ENCODE data around the gene RPS6KB2. TPM values are rescaled to one million over a fixed set of nuclear protein-coding genes. Genes with fewer than 3 reads are reported as not detected.
A peak's percentile ranks its signal among the peaks of the same experiment; 100 is the strongest.

Gene RPS6KB2
- total RNA-seq, 2 experiments from 2014 or later, result 54.8 to 57.4 TPM

DNA sequence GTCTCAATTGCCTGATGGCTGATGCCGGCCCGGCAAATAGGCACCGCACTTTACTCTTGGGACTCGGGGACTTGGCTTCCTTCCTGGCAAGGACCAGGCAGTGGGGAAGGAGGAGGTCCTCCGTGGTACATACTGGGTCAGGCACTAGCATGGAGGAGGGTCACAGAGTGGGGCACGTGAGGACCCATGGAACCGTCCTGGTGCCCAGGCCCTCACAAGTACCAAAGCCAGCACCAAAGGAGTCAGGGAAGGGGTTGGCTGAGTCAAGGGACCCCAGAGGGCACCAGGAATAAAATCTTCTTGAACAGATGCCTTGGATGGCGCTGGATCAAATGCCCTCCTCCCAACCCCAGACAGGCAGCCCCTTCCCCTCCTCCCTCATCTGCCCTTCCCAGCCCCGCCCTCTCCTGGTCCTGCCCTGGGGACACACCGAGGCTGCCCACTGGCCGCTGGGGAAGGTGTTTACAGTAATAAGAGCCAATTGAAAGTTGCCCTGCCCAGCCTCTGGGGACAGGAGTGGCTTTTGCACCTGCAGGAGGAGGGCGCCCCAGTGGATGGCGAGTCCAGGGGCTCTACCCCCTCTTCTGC lies 18.4 kb upstream of the RPS6KB2 start:
- Mint-ChIP-seq H3K4me3 (peak overlapping the region; percentile 87), H3K36me3 (ENCODE audit: low read depth) (peaks cover 51% of the 10 kb centered on the region), H3K27me3 (no peaks in the 10 kb centered on the region), H3K9me3 (no peaks in the 10 kb centered on the region), H3K4me1 (ENCODE audit: low read depth) (peaks cover 66% of the 10 kb centered on the region), H3K27ac (peak overlapping the region; percentile 88)
- TF ChIP-seq, protein P1, sequence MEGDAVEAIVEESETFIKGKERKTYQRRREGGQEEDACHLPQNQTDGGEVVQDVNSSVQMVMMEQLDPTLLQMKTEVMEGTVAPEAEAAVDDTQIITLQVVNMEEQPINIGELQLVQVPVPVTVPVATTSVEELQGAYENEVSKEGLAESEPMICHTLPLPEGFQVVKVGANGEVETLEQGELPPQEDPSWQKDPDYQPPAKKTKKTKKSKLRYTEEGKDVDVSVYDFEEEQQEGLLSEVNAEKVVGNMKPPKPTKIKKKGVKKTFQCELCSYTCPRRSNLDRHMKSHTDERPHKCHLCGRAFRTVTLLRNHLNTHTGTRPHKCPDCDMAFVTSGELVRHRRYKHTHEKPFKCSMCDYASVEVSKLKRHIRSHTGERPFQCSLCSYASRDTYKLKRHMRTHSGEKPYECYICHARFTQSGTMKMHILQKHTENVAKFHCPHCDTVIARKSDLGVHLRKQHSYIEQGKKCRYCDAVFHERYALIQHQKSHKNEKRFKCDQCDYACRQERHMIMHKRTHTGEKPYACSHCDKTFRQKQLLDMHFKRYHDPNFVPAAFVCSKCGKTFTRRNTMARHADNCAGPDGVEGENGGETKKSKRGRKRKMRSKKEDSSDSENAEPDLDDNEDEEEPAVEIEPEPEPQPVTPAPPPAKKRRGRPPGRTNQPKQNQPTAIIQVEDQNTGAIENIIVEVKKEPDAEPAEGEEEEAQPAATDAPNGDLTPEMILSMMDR (IDR thresholded peaks at IDR 0.05), result no peak
- intact Hi-C loops (cut with micrococcal nuclease), result loop anchor here (10.0 kb wide), 1 partner anchor 75 kb away; the partner anchor contains the start of gene AIP
- CTCF ChIA-PET, result interaction anchor here (3.5 kb wide), 1 partner anchor 10 kb away, joined by 20 read pairs; no protein-coding TSS in a partner anchor
- POLR2A ChIA-PET, result interaction anchor here (0.6 to 3.6 kb wide), 6 partner anchors 9 to 73 kb away, joined by 3 to 75 read pairs (median 16); partner anchors contain the start of genes AIP, GPR152 and PTPRCAP
- no peak for ATAC-seq
- DNase-seq, result no peak

DNA sequence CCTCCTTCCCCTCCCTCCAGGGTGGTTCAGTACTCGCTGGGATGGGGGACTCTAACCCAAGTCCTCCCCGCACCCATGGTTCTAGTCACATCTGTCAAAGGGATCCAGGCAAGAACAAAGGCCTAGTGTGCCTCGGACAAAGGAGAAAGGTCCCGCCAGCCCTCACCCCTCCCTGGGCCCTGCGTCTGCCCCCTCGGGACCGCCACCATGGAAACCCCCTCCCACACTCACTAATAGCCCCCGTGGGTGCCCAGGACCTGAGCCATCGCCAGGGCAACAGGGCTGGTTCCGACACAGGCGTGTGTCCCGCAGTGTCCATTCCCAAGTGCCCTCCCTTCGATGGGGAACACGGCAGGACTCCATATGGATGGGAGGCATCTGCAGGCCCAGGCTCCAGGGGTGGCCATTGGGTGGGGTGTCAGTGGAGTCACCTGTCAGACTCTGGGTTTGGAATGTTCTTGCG lies 17.9 kb upstream of the RPS6KB2 start:
- Mint-ChIP-seq H3K27ac (peak overlapping the region; percentile 88), H3K4me1 (ENCODE audit: low read depth) (peaks cover 70% of the 10 kb centered on the region), H3K36me3 (ENCODE audit: low read depth) (peaks cover 45% of the 10 kb centered on the region), H3K4me3 (peak overlapping the region; percentile 87), H3K9me3 (no peaks in the 10 kb centered on the region), H3K27me3 (no peaks in the 10 kb centered on the region)
- no peak for ATAC-seq
- ChIA-PET POLR2A (interaction anchor here (0.9 to 2.3 kb wide), 4 partner anchors 10 to 24 kb away, joined by 3 to 18 read pairs (median 5); partner anchors contain the start of gene RPS6KB2), CTCF (no interaction called here)
- DNase-seq, result no peak
- intact Hi-C loops (cut with micrococcal nuclease), result no loop called here
- TF ChIP-seq, protein P1 (IDR thresholded peaks at IDR 0.05), result no peak

DNA sequence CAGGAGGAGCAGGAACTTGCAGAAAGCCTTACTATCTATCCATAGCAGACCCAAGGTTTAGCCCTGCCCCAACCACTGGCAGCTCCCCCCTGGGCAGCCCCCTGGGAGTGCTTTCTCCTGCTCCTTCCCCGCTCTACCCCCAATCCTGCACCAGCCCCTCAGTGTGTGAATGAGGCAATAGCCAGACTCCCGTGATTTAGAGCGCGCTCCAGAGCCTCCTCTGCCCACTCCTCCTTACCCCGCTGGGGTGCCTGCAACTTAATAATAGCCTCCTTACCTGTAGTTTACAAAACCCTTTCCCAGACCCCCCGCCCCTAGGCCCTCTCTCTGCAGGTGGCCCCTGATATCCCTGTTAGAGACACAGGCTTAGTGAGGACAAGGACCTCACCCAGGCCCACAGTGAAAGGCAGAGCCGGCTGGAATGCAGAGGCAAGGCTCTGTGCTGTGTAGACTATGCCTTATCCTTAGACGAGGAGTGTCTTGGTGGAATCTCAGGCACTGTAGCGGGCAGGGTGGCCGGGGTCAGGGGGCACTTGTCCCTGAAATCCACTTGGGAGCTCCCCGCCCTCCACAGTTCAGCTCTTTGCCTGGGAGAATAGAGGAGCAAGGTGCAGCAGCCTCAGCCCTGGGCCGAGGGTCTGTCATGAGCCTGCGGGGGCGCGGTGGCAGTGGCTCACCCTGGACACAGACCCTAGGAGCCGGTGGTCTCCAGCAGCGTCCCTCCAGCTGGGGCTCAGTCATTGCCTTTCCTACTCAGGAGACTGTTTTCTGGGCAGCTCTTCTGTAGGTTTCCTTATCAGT lies 17.1 kb upstream of the RPS6KB2 start:
- CTCF ChIA-PET, result interaction anchor here (1.4 kb wide), 1 partner anchor 9 kb away, joined by 4 read pairs; no protein-coding TSS in a partner anchor
- Mint-ChIP-seq H3K9me3 (no peaks in the 10 kb centered on the region), H3K4me3 (peak overlapping the region; percentile 87), H3K4me1 (ENCODE audit: low read depth) (peaks cover 74% of the 10 kb centered on the region), H3K27me3 (no peaks in the 10 kb centered on the region), H3K36me3 (ENCODE audit: low read depth) (peaks cover 38% of the 10 kb centered on the region), H3K27ac (peak overlapping the region; percentile 67)
- POLR2A ChIA-PET, result interaction anchor here (0.9 to 3.3 kb wide), 10 partner anchors 7 to 72 kb away, joined by 3 to 18 read pairs (median 6); partner anchors contain the start of genes AIP, PPP1CA, RPS6KB2 and TBC1D10C
- intact Hi-C loops (cut with micrococcal nuclease), result no loop called here
- ATAC-seq (no peak), DNase-seq (no peak)
- TF ChIP-seq, protein P1 (IDR thresholded peaks at IDR 0.05), result no peak

DNA sequence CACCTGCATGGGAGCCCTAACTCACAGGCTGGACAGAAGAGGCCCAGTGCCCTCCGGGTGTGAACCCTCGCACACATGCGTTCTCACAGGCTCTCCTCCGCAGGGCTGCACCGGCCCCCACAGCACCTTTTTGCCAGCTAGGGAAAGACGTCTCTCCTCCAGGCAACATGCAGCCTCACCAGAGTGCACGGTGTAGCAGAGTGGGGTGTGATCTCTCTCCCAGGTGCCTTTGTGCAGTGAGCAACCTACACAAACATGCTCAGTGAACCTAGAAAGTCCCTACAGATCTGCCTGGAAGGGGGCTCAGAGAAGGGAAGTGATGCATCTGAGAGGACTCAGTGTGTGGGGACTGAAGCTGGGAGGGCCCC lies 16.5 kb upstream of the RPS6KB2 start:
- CTCF ChIA-PET, result interaction anchor here (0.9 to 1.4 kb wide), 3 partner anchors 9 to 20 kb away, joined by 4 to 6 read pairs (median 4); partner anchors contain the start of genes PPP1CA and RAD9A
- Mint-ChIP-seq H3K4me1 (ENCODE audit: low read depth) (peaks cover 76% of the 10 kb centered on the region), H3K9me3 (no peaks in the 10 kb centered on the region), H3K36me3 (ENCODE audit: low read depth) (peaks cover 32% of the 10 kb centered on the region), H3K27ac (peak overlapping the region; percentile 59), H3K4me3 (no peak overlapping the region), H3K27me3 (no peaks in the 10 kb centered on the region)
- POLR2A ChIA-PET, result interaction anchor here (0.6 to 3.3 kb wide), 17 partner anchors 8 to 77 kb away, joined by 3 to 18 read pairs (median 5); partner anchors contain the start of genes AIP, PPP1CA, PTPRCAP and TBC1D10C
- TF ChIP-seq, protein P1 (IDR thresholded peaks at IDR 0.05), result no peak
- peak; percentile 18 for ATAC-seq
- DNase-seq, result peak; percentile 57
- intact Hi-C loops (cut with micrococcal nuclease), result no loop called here

All from activated CD8-positive, alpha-beta T cell treated with anti-CD3 and anti-CD28 coated beads for 36 hours (primary cell).